ENCODE data around the gene TMEM59.
A peak's percentile ranks its signal among the peaks of the same experiment; 100 is the strongest.

TMEM59 gene

GRCh38 chr1:54016343-54017282 is 36.4 kb downstream of the TMEM59 start:
- peak overlapping the region; percentile 54 for H3K27ac ChIP-seq
- no peak for TF ChIP-seq CTCF (IDR thresholded peaks at IDR 0.05)
- no peak for TF ChIP-seq ZFX (IDR thresholded peaks at IDR 0.05; ENCODE audit: borderline replicate concordance)

- H3K27ac ChIP-seq = no peak overlapping the region
- TF ChIP-seq CTCF (IDR thresholded peaks at IDR 0.05) = no peak
- TF ChIP-seq ZFX (IDR thresholded peaks at IDR 0.05; ENCODE audit: borderline replicate concordance) = no peak
Measured at GRCh38 chr1:54014009-54014629, 38.9 kb downstream of the TMEM59 start.

GRCh38 chr1:54013393-54014008 is 39.5 kb downstream of the TMEM59 start:
- no peak overlapping the region for H3K27ac ChIP-seq
- TF ChIP-seq ZFX (IDR thresholded peaks at IDR 0.05; ENCODE audit: borderline replicate concordance) (no peak), CTCF (IDR thresholded peaks at IDR 0.05) (no peak)

- no peak overlapping the region for H3K27ac ChIP-seq
- TF ChIP-seq CTCF (IDR thresholded peaks at IDR 0.05) (no peak), ZFX (IDR thresholded peaks at IDR 0.05; ENCODE audit: borderline replicate concordance) (no peak)
Measured at GRCh38 chr1:54012863-54013262, 40.1 kb downstream of the TMEM59 start.

- TF ChIP-seq CTCF (IDR thresholded peaks at IDR 0.05) = no peak
- no peak for TF ChIP-seq ZFX (IDR thresholded peaks at IDR 0.05; ENCODE audit: borderline replicate concordance)
- H3K27ac ChIP-seq = no peak overlapping the region
Measured at GRCh38 chr1:54012008-54012325, 41.0 kb downstream of the TMEM59 start.

- H3K27ac ChIP-seq = no peak overlapping the region
Measured at GRCh38 chr1:54011316-54012007, 41.5 kb downstream of the TMEM59 start.

More at GRCh38 chr1:54011316-54012007, 41.5 kb downstream of the TMEM59 start:
- TF ChIP-seq CTCF (IDR thresholded peaks at IDR 0.05) (no peak), ZFX (IDR thresholded peaks at IDR 0.05; ENCODE audit: borderline replicate concordance) (no peak)
